ENCODE results near the gene PLD2. TPM values are rescaled to one million over a fixed set of nuclear protein-coding genes. Genes with fewer than 3 reads are reported as not detected.

PLD2 gene
- total and polyA plus RNA-seq, 8 donors: 11.7 to 26.1 (median 17.9) TPM

GRCh38 chr17:4845118-4845517 is 38.2 kb downstream of the PLD2 start:
- Histone ChIP-seq H3K4me1 (no peaks in the 10 kb centered on the region), H3K9me3 (no peaks in the 10 kb centered on the region), H3K4me3 (no peak overlapping the region), H3K27ac (peak overlapping the region in 1 of 4 donors; percentile 46), H3K27me3 (no peaks in the 10 kb centered on the region), H3K36me3 (no peaks in the 10 kb centered on the region)
- ATAC-seq (peak in 2 of 4 donors; percentile 50 to 76), FAIRE-seq (no peak), DNase-seq (no peak)
- intact Hi-C loops (cut with DNase I): no loop called here
- 77 to 85% methylated on average over 5 of the region's 5 CpGs for WGBS, 2 donors
- TF ChIP-seq CTCF (IDR thresholded peaks at IDR 0.05): no peak

GRCh38 chr17:4846635-4847390 is 39.9 kb downstream of the PLD2 start:
- WGBS, 2 donors: 77 to 82% methylated on average over 13 of the region's 13 CpGs
- H3K36me3 ChIP-seq: no peaks in the 10 kb centered on the region
- DNase-seq (no peak), ATAC-seq (no peak), FAIRE-seq (no peak)
- H3K27ac ChIP-seq: no peak overlapping the region
- TF ChIP-seq CTCF (IDR thresholded peaks at IDR 0.05): no peak
- intact Hi-C loops (cut with DNase I): no loop called here
- H3K9me3 ChIP-seq: no peaks in the 10 kb centered on the region
- H3K27me3 ChIP-seq: no peaks in the 10 kb centered on the region
- no peaks in the 10 kb centered on the region for H3K4me1 ChIP-seq
- no peak overlapping the region for H3K4me3 ChIP-seq

GRCh38 chr17:4849011-4849536 is 42.1 kb downstream of the PLD2 start:
- Histone ChIP-seq H3K4me1 (peaks cover 0 to 4% (median 0%) of the 10 kb centered on the region in 3 donors), H3K9me3 (no peaks in the 10 kb centered on the region), H3K36me3 (no peaks in the 10 kb centered on the region), H3K4me3 (no peak overlapping the region), H3K27ac (no peak overlapping the region), H3K27me3 (no peaks in the 10 kb centered on the region)
- 86 to 88% methylated on average over 5 of the region's 5 CpGs for WGBS, 2 donors
- FAIRE-seq (no peak), ATAC-seq (peak in 1 of 4 donors; percentile 30), DNase-seq (no peak)
- intact Hi-C loops (cut with DNase I): no loop called here
- TF ChIP-seq CTCF (IDR thresholded peaks at IDR 0.05): no peak

GRCh38 chr17:4850246-4850645 is 43.3 kb downstream of the PLD2 start:
- Histone ChIP-seq H3K9me3 (no peaks in the 10 kb centered on the region), H3K27me3 (no peaks in the 10 kb centered on the region), H3K4me1 (peaks cover 0 to 4% (median 0%) of the 10 kb centered on the region in 3 donors), H3K27ac (no peak overlapping the region), H3K36me3 (no peaks in the 10 kb centered on the region), H3K4me3 (no peak overlapping the region)
- no peak for TF ChIP-seq CTCF (IDR thresholded peaks at IDR 0.05)
- FAIRE-seq (no peak), DNase-seq (no peak), ATAC-seq (peak in 2 of 4 donors; percentile 40 to 45)
- intact Hi-C loops (cut with DNase I): no loop called here
- WGBS, 2 donors: 81 to 84% methylated on average over 2 of the region's 2 CpGs

GRCh38 chr17:4851084-4851483 is 44.1 kb downstream of the PLD2 start:
- TF ChIP-seq CTCF (IDR thresholded peaks at IDR 0.05): no peak
- H3K4me1 ChIP-seq: peaks cover 0 to 4% (median 0%) of the 10 kb centered on the region in 3 donors
- H3K27me3 ChIP-seq: no peaks in the 10 kb centered on the region
- 78 to 82% methylated on average over 3 of the region's 3 CpGs for WGBS, 2 donors
- FAIRE-seq (no peak), DNase-seq (no peak), ATAC-seq (no peak)
- no peak overlapping the region for H3K27ac ChIP-seq
- no peak overlapping the region for H3K4me3 ChIP-seq
- H3K36me3 ChIP-seq: no peaks in the 10 kb centered on the region
- no peaks in the 10 kb centered on the region for H3K9me3 ChIP-seq
- intact Hi-C loops (cut with DNase I): no loop called here

Measured in pancreas (tissue), 10 donors.